WTC11 (cell line): ENCODE data around the gene MATR3. TPM values are rescaled to one million over a fixed set of nuclear protein-coding genes. Genes with fewer than 3 reads are reported as not detected.

Experiments used
- ATAC-seq: fragments of 200-7000 bp; cut with Tn5 transposase; 2 replicates; pipeline ENCODE4 v1.10.0; 2021; ENCODE audit warnings: mild to moderate bottlenecking, moderate library complexity
- CTCF ChIA-PET: fragments of 300-600 bp; sonication (Branson Sonifier 250); formaldehyde crosslinking; loops from one replicate; lab custom pipeline; 2021; ENCODE audit warnings: antibody characterized with exemption; lab: Charles Lee
- POLR2A ChIA-PET: fragments of 350-600 bp; sonication (Branson Sonifier 250); formaldehyde crosslinking; loops from one replicate; lab custom pipeline; 2021; ENCODE audit warnings: antibody characterized with exemption; lab: Charles Lee
- DNase-seq: peaks from one replicate; pipeline ENCODE4 v3.0.0; 2021; ENCODE audit warnings: low spot score
- H3K27ac Mint-ChIP-seq: 2 replicates; pipeline ENCODE4 v1.8.0; 2021; ENCODE audit warnings: mixed read lengths
- H3K27me3 Mint-ChIP-seq: 2 replicates; pipeline ENCODE4 v1.8.0; 2021; ENCODE audit warnings: low read depth, mild to moderate bottlenecking, moderate library complexity, mixed read lengths
- H3K36me3 Mint-ChIP-seq: 2 replicates; pipeline ENCODE4 v1.8.0; 2021; ENCODE audit warnings: mixed read lengths
- H3K4me1 Mint-ChIP-seq: 2 replicates; pipeline ENCODE4 v1.8.0; 2022; ENCODE audit warnings: mixed read lengths
- H3K4me3 Mint-ChIP-seq: 2 replicates; pipeline ENCODE4 v1.8.0; 2021; ENCODE audit warnings: mild to moderate bottlenecking, moderate library complexity, mixed read lengths
- H3K9me3 Mint-ChIP-seq: 2 replicates; pipeline ENCODE4 v1.8.0; 2021; ENCODE audit warnings: mixed read lengths
- ATF2 ChIP-seq: sonication (generic); formaldehyde crosslinking; IDR thresholded peaks from 2 replicates; pipeline ENCODE4 v1.8.1; 2022; ENCODE audit warnings: low read depth, missing genetic modification reagents, borderline replicate concordance
- CREM ChIP-seq: sonication (generic); formaldehyde crosslinking; IDR thresholded peaks from 2 replicates; pipeline ENCODE4 v1.8.1; 2022; ENCODE audit warnings: mild to moderate bottlenecking, missing genetic modification reagents, moderate library complexity
- E2F1 ChIP-seq: sonication (generic); formaldehyde crosslinking; IDR thresholded peaks from 2 replicates; pipeline ENCODE4 v1.8.0; 2022; ENCODE audit warnings: mild to moderate bottlenecking, missing genetic modification reagents
- FOXJ3 ChIP-seq: sonication (generic); formaldehyde crosslinking; IDR thresholded peaks from 2 replicates; pipeline ENCODE4 v1.9.0; 2021; ENCODE audit warnings: missing genetic modification reagents, mild to moderate bottlenecking, borderline replicate concordance
- NFYB ChIP-seq: sonication (generic); formaldehyde crosslinking; conservative IDR thresholded peaks from 2 replicates; pipeline ENCODE4 v1.8.0; 2022; ENCODE audit warnings: low read depth, missing genetic modification reagents
- NR1H2 ChIP-seq: sonication (generic); formaldehyde crosslinking; IDR thresholded peaks from 2 replicates; pipeline ENCODE4 v1.9.0; 2021; ENCODE audit warnings: mild to moderate bottlenecking, moderate library complexity, missing genetic modification reagents
- NR3C1 ChIP-seq: sonication (generic); formaldehyde crosslinking; conservative IDR thresholded peaks from 2 replicates; pipeline ENCODE4 v1.8.1; 2023; ENCODE audit warnings: low read depth, mild to moderate bottlenecking, missing genetic modification reagents
- RELA ChIP-seq: sonication (generic); formaldehyde crosslinking; IDR thresholded peaks from 2 replicates; pipeline ENCODE4 v1.8.1; 2022; ENCODE audit warnings: missing genetic modification reagents, mild to moderate bottlenecking, borderline replicate concordance
- SMAD3 ChIP-seq: sonication (generic); formaldehyde crosslinking; IDR thresholded peaks from 2 replicates; pipeline ENCODE4 v1.8.0; 2022; ENCODE audit warnings: missing genetic modification reagents, mild to moderate bottlenecking, borderline replicate concordance
- TEAD1 ChIP-seq: sonication (generic); formaldehyde crosslinking; IDR thresholded peaks from 2 replicates; pipeline ENCODE4 v1.8.0; 2022; ENCODE audit warnings: mild to moderate bottlenecking, missing genetic modification reagents
- USF1 ChIP-seq: sonication (generic); formaldehyde crosslinking; IDR thresholded peaks from 2 replicates; pipeline ENCODE4 v1.8.0; 2022; ENCODE audit warnings: mild to moderate bottlenecking, missing genetic modification reagents
- ZNF138 ChIP-seq: sonication (generic); formaldehyde crosslinking; conservative IDR thresholded peaks from 2 replicates; pipeline ENCODE4 v1.8.1; 2022; ENCODE audit warnings: mild to moderate bottlenecking, moderate library complexity, missing genetic modification reagents
- ZNF232 ChIP-seq: sonication (generic); formaldehyde crosslinking; IDR thresholded peaks from 2 replicates; pipeline ENCODE4 v1.8.0; 2022; ENCODE audit warnings: mild to moderate bottlenecking, missing genetic modification reagents
- ZNF396 ChIP-seq: fragments of 250-450 bp; sonication (Bioruptor Pico); IDR thresholded peaks from 2 replicates; pipeline ENCODE4 v1.8.0; 2021; ENCODE audit warnings: mild to moderate bottlenecking, moderate library complexity, borderline replicate concordance
- total RNA-seq: library from RNA; stranded (reverse); gene quantifications from 3 replicates; pipeline ENCODE4 v1.2.3, GENCODE V29; 2021
- TF ChIP-seq, protein P1 (sequence below): fragments of 200-600 bp; IDR thresholded peaks from 2 replicates; pipeline ENCODE4 v1.8.0; 2022; ENCODE audit warnings: antibody characterized with exemption
- TF ChIP-seq, protein P2 (sequence below): sonication (generic); formaldehyde crosslinking; IDR thresholded peaks from 2 replicates; pipeline ENCODE4 v1.8.1; 2022; ENCODE audit warnings: mild to moderate bottlenecking, moderate library complexity, missing genetic modification reagents
- TF ChIP-seq, protein P3 (sequence below): sonication (generic); formaldehyde crosslinking; IDR thresholded peaks from 2 replicates; pipeline ENCODE4 v1.8.0; 2022; ENCODE audit warnings: missing genetic modification reagents
- TF ChIP-seq, protein P4 (sequence below): sonication (generic); formaldehyde crosslinking; IDR thresholded peaks from 2 replicates; pipeline ENCODE4 v1.8.1; 2023; ENCODE audit warnings: mild to moderate bottlenecking, missing genetic modification reagents, borderline replicate concordance

The MATR3 gene
- total RNA-seq, 1 experiment from 2014 or later, result 290 TPM

GRCh38 chr5:139368613-139369012, 75.1 kb downstream of the MATR3 start:
- CTCF ChIA-PET, result interaction anchor here (0.9 to 1.7 kb wide), 6 partner anchors 22 to 92 kb away, joined by 3 to 5 read pairs (median 4); partner anchors contain the start of gene PAIP2
- ATAC-seq (no peak), DNase-seq (no peak)
- Mint-ChIP-seq H3K9me3 (no peaks in the 10 kb centered on the region), H3K27me3 (no peaks in the 10 kb centered on the region), H3K36me3 (peaks cover 59% of the 10 kb centered on the region), H3K27ac (no peak overlapping the region; the same call in 1 of the 2 replicates), H3K4me1 (no peaks in the 10 kb centered on the region), H3K4me3 (no peak overlapping the region)
- POLR2A ChIA-PET, result interaction anchor here (0.5 kb wide), 1 partner anchor 573 kb away, joined by 3 read pairs; no protein-coding TSS in a partner anchor
- TF ChIP-seq NFYB, result no peak
- TF ChIP-seq, protein P1, sequence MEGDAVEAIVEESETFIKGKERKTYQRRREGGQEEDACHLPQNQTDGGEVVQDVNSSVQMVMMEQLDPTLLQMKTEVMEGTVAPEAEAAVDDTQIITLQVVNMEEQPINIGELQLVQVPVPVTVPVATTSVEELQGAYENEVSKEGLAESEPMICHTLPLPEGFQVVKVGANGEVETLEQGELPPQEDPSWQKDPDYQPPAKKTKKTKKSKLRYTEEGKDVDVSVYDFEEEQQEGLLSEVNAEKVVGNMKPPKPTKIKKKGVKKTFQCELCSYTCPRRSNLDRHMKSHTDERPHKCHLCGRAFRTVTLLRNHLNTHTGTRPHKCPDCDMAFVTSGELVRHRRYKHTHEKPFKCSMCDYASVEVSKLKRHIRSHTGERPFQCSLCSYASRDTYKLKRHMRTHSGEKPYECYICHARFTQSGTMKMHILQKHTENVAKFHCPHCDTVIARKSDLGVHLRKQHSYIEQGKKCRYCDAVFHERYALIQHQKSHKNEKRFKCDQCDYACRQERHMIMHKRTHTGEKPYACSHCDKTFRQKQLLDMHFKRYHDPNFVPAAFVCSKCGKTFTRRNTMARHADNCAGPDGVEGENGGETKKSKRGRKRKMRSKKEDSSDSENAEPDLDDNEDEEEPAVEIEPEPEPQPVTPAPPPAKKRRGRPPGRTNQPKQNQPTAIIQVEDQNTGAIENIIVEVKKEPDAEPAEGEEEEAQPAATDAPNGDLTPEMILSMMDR, result no peak
- TF ChIP-seq, protein P2, sequence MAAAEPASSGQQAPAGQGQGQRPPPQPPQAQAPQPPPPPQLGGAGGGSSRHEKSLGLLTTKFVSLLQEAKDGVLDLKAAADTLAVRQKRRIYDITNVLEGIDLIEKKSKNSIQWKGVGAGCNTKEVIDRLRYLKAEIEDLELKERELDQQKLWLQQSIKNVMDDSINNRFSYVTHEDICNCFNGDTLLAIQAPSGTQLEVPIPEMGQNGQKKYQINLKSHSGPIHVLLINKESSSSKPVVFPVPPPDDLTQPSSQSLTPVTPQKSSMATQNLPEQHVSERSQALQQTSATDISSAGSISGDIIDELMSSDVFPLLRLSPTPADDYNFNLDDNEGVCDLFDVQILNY (CRISPR knock-in tag), result no peak
- no peak for TF ChIP-seq RELA
- TF ChIP-seq ZNF396, result no peak
- TF ChIP-seq, protein P3, sequence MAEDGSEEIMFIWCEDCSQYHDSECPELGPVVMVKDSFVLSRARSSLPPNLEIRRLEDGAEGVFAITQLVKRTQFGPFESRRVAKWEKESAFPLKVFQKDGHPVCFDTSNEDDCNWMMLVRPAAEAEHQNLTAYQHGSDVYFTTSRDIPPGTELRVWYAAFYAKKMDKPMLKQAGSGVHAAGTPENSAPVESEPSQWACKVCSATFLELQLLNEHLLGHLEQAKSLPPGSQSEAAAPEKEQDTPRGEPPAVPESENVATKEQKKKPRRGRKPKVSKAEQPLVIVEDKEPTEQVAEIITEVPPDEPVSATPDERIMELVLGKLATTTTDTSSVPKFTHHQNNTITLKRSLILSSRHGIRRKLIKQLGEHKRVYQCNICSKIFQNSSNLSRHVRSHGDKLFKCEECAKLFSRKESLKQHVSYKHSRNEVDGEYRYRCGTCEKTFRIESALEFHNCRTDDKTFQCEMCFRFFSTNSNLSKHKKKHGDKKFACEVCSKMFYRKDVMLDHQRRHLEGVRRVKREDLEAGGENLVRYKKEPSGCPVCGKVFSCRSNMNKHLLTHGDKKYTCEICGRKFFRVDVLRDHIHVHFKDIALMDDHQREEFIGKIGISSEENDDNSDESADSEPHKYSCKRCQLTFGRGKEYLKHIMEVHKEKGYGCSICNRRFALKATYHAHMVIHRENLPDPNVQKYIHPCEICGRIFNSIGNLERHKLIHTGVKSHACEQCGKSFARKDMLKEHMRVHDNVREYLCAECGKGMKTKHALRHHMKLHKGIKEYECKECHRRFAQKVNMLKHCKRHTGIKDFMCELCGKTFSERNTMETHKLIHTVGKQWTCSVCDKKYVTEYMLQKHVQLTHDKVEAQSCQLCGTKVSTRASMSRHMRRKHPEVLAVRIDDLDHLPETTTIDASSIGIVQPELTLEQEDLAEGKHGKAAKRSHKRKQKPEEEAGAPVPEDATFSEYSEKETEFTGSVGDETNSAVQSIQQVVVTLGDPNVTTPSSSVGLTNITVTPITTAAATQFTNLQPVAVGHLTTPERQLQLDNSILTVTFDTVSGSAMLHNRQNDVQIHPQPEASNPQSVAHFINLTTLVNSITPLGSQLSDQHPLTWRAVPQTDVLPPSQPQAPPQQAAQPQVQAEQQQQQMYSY (CRISPR knock-in tag), result no peak
- TF ChIP-seq SMAD3 (CRISPR knock-in tag), result no peak
- no peak for TF ChIP-seq FOXJ3
- TF ChIP-seq NR1H2, result no peak
- no peak for TF ChIP-seq TEAD1 (CRISPR knock-in tag)
- TF ChIP-seq CREM (CRISPR knock-in tag), result no peak
- TF ChIP-seq USF1 (CRISPR knock-in tag), result no peak
- TF ChIP-seq, protein P4, sequence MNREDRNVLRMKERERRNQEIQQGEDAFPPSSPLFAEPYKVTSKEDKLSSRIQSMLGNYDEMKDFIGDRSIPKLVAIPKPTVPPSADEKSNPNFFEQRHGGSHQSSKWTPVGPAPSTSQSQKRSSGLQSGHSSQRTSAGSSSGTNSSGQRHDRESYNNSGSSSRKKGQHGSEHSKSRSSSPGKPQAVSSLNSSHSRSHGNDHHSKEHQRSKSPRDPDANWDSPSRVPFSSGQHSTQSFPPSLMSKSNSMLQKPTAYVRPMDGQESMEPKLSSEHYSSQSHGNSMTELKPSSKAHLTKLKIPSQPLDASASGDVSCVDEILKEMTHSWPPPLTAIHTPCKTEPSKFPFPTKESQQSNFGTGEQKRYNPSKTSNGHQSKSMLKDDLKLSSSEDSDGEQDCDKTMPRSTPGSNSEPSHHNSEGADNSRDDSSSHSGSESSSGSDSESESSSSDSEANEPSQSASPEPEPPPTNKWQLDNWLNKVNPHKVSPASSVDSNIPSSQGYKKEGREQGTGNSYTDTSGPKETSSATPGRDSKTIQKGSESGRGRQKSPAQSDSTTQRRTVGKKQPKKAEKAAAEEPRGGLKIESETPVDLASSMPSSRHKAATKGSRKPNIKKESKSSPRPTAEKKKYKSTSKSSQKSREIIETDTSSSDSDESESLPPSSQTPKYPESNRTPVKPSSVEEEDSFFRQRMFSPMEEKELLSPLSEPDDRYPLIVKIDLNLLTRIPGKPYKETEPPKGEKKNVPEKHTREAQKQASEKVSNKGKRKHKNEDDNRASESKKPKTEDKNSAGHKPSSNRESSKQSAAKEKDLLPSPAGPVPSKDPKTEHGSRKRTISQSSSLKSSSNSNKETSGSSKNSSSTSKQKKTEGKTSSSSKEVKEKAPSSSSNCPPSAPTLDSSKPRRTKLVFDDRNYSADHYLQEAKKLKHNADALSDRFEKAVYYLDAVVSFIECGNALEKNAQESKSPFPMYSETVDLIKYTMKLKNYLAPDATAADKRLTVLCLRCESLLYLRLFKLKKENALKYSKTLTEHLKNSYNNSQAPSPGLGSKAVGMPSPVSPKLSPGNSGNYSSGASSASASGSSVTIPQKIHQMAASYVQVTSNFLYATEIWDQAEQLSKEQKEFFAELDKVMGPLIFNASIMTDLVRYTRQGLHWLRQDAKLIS (CRISPR knock-in tag), result no peak
- no peak for TF ChIP-seq E2F1 (CRISPR knock-in tag)
- no peak for TF ChIP-seq ATF2 (CRISPR knock-in tag)
- TF ChIP-seq NR3C1, result no peak
- TF ChIP-seq ZNF232 (CRISPR knock-in tag), result no peak
- no peak for TF ChIP-seq ZNF138 (CRISPR knock-in tag)
